AG04450 (cell line): ENCODE results near the gene CDK6. TPM values are rescaled to one million over a fixed set of nuclear protein-coding genes. Genes with fewer than 3 reads are reported as not detected.
A peak's percentile ranks its signal among the peaks of the same experiment; 100 is the strongest.
"Not testable (repeated sequence)": the region's sequence is repeated elsewhere in the genome, so short reads cannot be mapped to it uniquely, and the experiment has no call there.

Source experiments
- CTCF ChIA-PET: fragments of 300-600, 350-600 bp; formaldehyde crosslinking; extraction: SDS; loops from one replicate; lab custom pipeline; 2022; ENCODE audit warnings: antibody characterized with exemption, inconsistent platforms; lab: Charles Lee
- POLR2A ChIA-PET: fragments of 350-600 bp; formaldehyde crosslinking; extraction: SDS; loops from one replicate; lab custom pipeline; 2021; ENCODE audit warnings: antibody characterized with exemption, inconsistent platforms; lab: Yijun Ruan, JAX
- DNase-seq: peaks from one replicate; pipeline ENCODE4 v3.0.0-alpha.2; 2011; ENCODE audit warnings: low read depth, low spot score
- H3K27ac ChIP-seq: one replicate; pipeline ENCODE4 v1.5.1; 2012; ENCODE audit warnings: low read depth, low read length, control low read depth
- H3K27me3 ChIP-seq: one replicate; pipeline ENCODE4 v1.6.0; 2012; ENCODE audit warnings: low read length; ENCODE audit not compliant: control insufficient read depth, insufficient read depth
- H3K4me3 ChIP-seq: 2 replicates; pipeline ENCODE4 v1.5.1; 2011; ENCODE audit warnings: mild to moderate bottlenecking, low read depth, low read length, control low read depth
- H3K9me3 ChIP-seq: 2 replicates; pipeline ENCODE4 v1.5.1; 2012; ENCODE audit warnings: low read length; ENCODE audit not compliant: control insufficient read depth, insufficient read depth
- CTCF ChIP-seq: IDR thresholded peaks from 2 replicates; pipeline ENCODE4 v1.5.1; 2011; ENCODE audit warnings: low read depth, low read length, control low read depth, inconsistent platforms
- polyA plus RNA-seq: library from polyadenylated mRNA; depleted of rRNA; stranded (reverse); fragments of >200 nt; gene quantifications from 2 replicates; pipeline ENCODE4 v1.2.3, GENCODE V29; 2011

Gene CDK6
- polyA plus RNA-seq, 1 experiment, result 40.6 TPM

GRCh38 chr7:92758796-92759431 lies 77.5 kb downstream of the CDK6 start:
- ChIA-PET CTCF (no interaction called here), POLR2A (no interaction called here)
- no peak overlapping the region for H3K27ac ChIP-seq
- no peaks in the 10 kb centered on the region for H3K27me3 ChIP-seq
- no peaks in the 10 kb centered on the region for H3K9me3 ChIP-seq
- DNase-seq, result no peak
- no peak overlapping the region for H3K4me3 ChIP-seq
- no peak for TF ChIP-seq CTCF

GRCh38 chr7:92757311-92757910 lies 79.0 kb downstream of the CDK6 start:
- DNase-seq, H3K27ac ChIP-seq, H3K27me3 ChIP-seq, H3K9me3 ChIP-seq, H3K4me3 ChIP-seq: not testable (repeated sequence)
- POLR2A ChIA-PET, result interaction anchor here (0.6 kb wide), 1 partner anchor 85 kb away, joined by 8 read pairs; no protein-coding TSS in a partner anchor
- CTCF ChIA-PET, result interaction anchor here (0.6 kb wide), 1 partner anchor 136 kb away, joined by 4 read pairs; no protein-coding TSS in a partner anchor

- no peak overlapping the region for H3K27ac ChIP-seq
- ChIA-PET POLR2A (no interaction called here), CTCF (no interaction called here)
Observed at GRCh38 chr7:92755680-92756079, 80.7 kb downstream of the CDK6 start.

GRCh38 chr7:92754919-92755581 lies 81.3 kb downstream of the CDK6 start:
- Histone ChIP-seq H3K27me3 (no peaks in the 10 kb centered on the region), H3K9me3 (no peaks in the 10 kb centered on the region), H3K27ac (peak overlapping the region; percentile 47), H3K4me3 (no peak overlapping the region)
- TF ChIP-seq CTCF, result no peak
- CTCF ChIA-PET, result no interaction called here
- POLR2A ChIA-PET, result no interaction called here
- DNase-seq, result no peak

More at GRCh38 chr7:92755680-92756079, 80.7 kb downstream of the CDK6 start:
- Histone ChIP-seq H3K27me3 (no peaks in the 10 kb centered on the region), H3K9me3 (no peaks in the 10 kb centered on the region), H3K4me3 (no peak overlapping the region)
- DNase-seq, result no peak
- no peak for TF ChIP-seq CTCF

- POLR2A ChIA-PET, result no interaction called here
- H3K9me3 ChIP-seq, result no peaks in the 10 kb centered on the region
- peak overlapping the region; percentile 4 for H3K27ac ChIP-seq
- DNase-seq, result no peak
- CTCF ChIA-PET, result no interaction called here
- H3K4me3 ChIP-seq, result no peak overlapping the region
- no peaks in the 10 kb centered on the region for H3K27me3 ChIP-seq
- no peak for TF ChIP-seq CTCF
Observed at GRCh38 chr7:92753614-92754013, 82.8 kb downstream of the CDK6 start.
